PC-9 (cell line): ENCODE data around the gene PTGER1. TPM values are rescaled to one million over a fixed set of nuclear protein-coding genes. Genes with fewer than 3 reads are reported as not detected.

Source experiments
- BruUV-seq: library from RNA; stranded (reverse); fragments of 400-500 nt; replicated peaks from 2 replicates; lab custom pipeline; 2021; lab: Mats Ljungman, UMichigan
- CTCF ChIA-PET: fragments of 300-600 bp; sonication (Branson Sonifier 250); formaldehyde crosslinking; loops from one replicate; lab custom pipeline; 2022; ENCODE audit warnings: antibody characterized with exemption; lab: Charles Lee
- POLR2A ChIA-PET: fragments of 300-600 bp; sonication (Branson Sonifier 250); formaldehyde crosslinking; loops from one replicate; lab custom pipeline; 2022; ENCODE audit warnings: antibody characterized with exemption; ENCODE audit not compliant: unreplicated experiment; lab: Charles Lee
- DNase-seq, 2 experiments: peaks; one replicate each; pipeline versions ENCODE4 v3.0.0 to v3.0.0-alpha.2; 2015 to 2022; ENCODE audit warnings: mixed read lengths in 1 of 2
- H2AFZ ChIP-seq: fragments of 200-600 bp; sonication (generic); 2 replicates; pipeline ENCODE4 v1.8.1; 2017; ENCODE audit warnings: antibody characterized with exemption
- H3F3A ChIP-seq: fragments of 200-600 bp; sonication (generic); 2 replicates; pipeline ENCODE4 v1.8.1; 2017; ENCODE audit warnings: antibody characterized with exemption, mild to moderate bottlenecking, low read depth; ENCODE audit not compliant: insufficient read depth
- H3K27ac ChIP-seq: fragments of 200-600 bp; sonication (generic); 2 replicates; pipeline ENCODE4 v1.6.1; 2016; ENCODE audit warnings: mixed run types
- H3K27me3 ChIP-seq: fragments of 200-600 bp; sonication (generic); 2 replicates; pipeline ENCODE4 v1.6.1; 2016; ENCODE audit warnings: low read depth, mixed run types; ENCODE audit not compliant: insufficient read depth
- H3K36me3 ChIP-seq: fragments of 200-600 bp; sonication (generic); 2 replicates; pipeline ENCODE4 v1.6.1; 2016; ENCODE audit warnings: low read depth, mixed run types
- H3K4me1 ChIP-seq: fragments of 200-600 bp; sonication (generic); replicated peaks from 2 replicates; pipeline ENCODE4 v1.6.1; 2016; ENCODE audit warnings: mixed run types; ENCODE audit not compliant: insufficient read depth
- H3K4me2 ChIP-seq: fragments of 200-600 bp; sonication (generic); 2 replicates; pipeline ENCODE4 v1.6.1; 2017; ENCODE audit warnings: mixed run types
- H3K4me3 ChIP-seq: fragments of 200-600 bp; sonication (generic); 2 replicates; pipeline ENCODE4 v1.6.1; 2016; ENCODE audit warnings: mixed run types
- H3K79me2 ChIP-seq: fragments of 200-600 bp; sonication (generic); 2 replicates; pipeline ENCODE4 v1.6.1; 2017; ENCODE audit warnings: low read depth, mixed run types
- H3K9me2 ChIP-seq: fragments of 200-600 bp; sonication (generic); 2 replicates; pipeline ENCODE4 v1.8.1; 2017; ENCODE audit warnings: mild to moderate bottlenecking; ENCODE audit not compliant: insufficient read depth
- H3K9me3 ChIP-seq: fragments of 200-600 bp; sonication (generic); 2 replicates; pipeline ENCODE4 v1.8.1; 2016; ENCODE audit warnings: low read depth; ENCODE audit not compliant: insufficient read depth
- H4K20me1 ChIP-seq: fragments of 200-600 bp; sonication (generic); 2 replicates; pipeline ENCODE4 v1.8.1; 2017; ENCODE audit not compliant: insufficient read depth
- CTCF ChIP-seq: fragments of 200-600 bp; sonication (generic); conservative IDR thresholded peaks from 2 replicates; pipeline ENCODE4 v1.6.1; 2017; ENCODE audit warnings: mixed run types, antibody characterized with exemption, mild to moderate bottlenecking, moderate library complexity
- EZH2 ChIP-seq: fragments of 200-600 bp; sonication (generic); IDR thresholded peaks from 2 replicates; pipeline ENCODE4 v1.8.0; 2017; ENCODE audit warnings: antibody characterized with exemption, low read depth
- intact Hi-C: fragments of 100-400 bp; cut with micrococcal nuclease; formaldehyde crosslinking; loops from one replicate; pipeline ENCODE4 v1.10.0; 2022; ENCODE audit not compliant: unreplicated experiment
- total RNA-seq: library from RNA; stranded (reverse); gene quantifications from 2 replicates; pipeline ENCODE4 v1.2.3, GENCODE V29; 2021

The PTGER1 gene
- total RNA-seq, 1 experiment from 2014 or later: 1.4 TPM

- BruUV-seq: no TSS peak
- CTCF ChIA-PET: interaction anchor here (0.6 kb wide), 1 partner anchor 184 kb away, joined by 3 read pairs; no protein-coding TSS in a partner anchor
- H3K4me3 ChIP-seq: no peak overlapping the region
These were observed 46.2 kb downstream of the PTGER1 start for GRCh38 chr19:14428882-14429416.

GRCh38 chr19:14427461-14427860 is 47.7 kb downstream of the PTGER1 start:
- ChIA-PET CTCF (no interaction called here), POLR2A (no interaction called here)
- H3K27ac ChIP-seq: no peak overlapping the region
- no peaks in the 10 kb centered on the region; the same call in 1 of the 2 replicates for H3K27me3 ChIP-seq
- no peak for DNase-seq
- no TSS peak for BruUV-seq
- H2AFZ ChIP-seq: no peak overlapping the region
- H3K9me3 ChIP-seq: no peaks in the 10 kb centered on the region
- 0 out of 2 replicates have a peak, but pooled peaks cover 1% of the 10 kb centered on the region for H3K4me1 ChIP-seq
- H3K4me3 ChIP-seq: no peak overlapping the region
- H3K4me2 ChIP-seq: no peak overlapping the region
- no peaks in the 10 kb centered on the region for H3K79me2 ChIP-seq
- no peaks in the 10 kb centered on the region for H3K36me3 ChIP-seq
- intact Hi-C loops: no loop called here
- peaks cover 17% of the 10 kb centered on the region; the same call in 1 of the 2 replicates for H3F3A ChIP-seq
- H3K9me2 ChIP-seq: no peaks in the 10 kb centered on the region
- H4K20me1 ChIP-seq: no peaks in the 10 kb centered on the region
- TF ChIP-seq CTCF (no peak), EZH2 (no peak)

More at GRCh38 chr19:14428882-14429416, 46.2 kb downstream of the PTGER1 start:
- POLR2A ChIA-PET: no interaction called here
- peaks cover 24% of the 10 kb centered on the region; the same call in 1 of the 2 replicates for H3F3A ChIP-seq
- no peaks in the 10 kb centered on the region for H3K9me3 ChIP-seq
- H3K36me3 ChIP-seq: no peaks in the 10 kb centered on the region
- no peak for DNase-seq
- H3K9me2 ChIP-seq: no peaks in the 10 kb centered on the region
- H4K20me1 ChIP-seq: no peaks in the 10 kb centered on the region
- no peak overlapping the region for H3K4me2 ChIP-seq
- H3K4me1 ChIP-seq: peaks cover 6% of the 10 kb centered on the region
- no peaks in the 10 kb centered on the region; the same call in 1 of the 2 replicates for H3K27me3 ChIP-seq
- H2AFZ ChIP-seq: no peak overlapping the region
- no peak overlapping the region for H3K27ac ChIP-seq
- TF ChIP-seq CTCF: no peak
- no peak for TF ChIP-seq EZH2
- peaks cover 5% of the 10 kb centered on the region for H3K79me2 ChIP-seq
- intact Hi-C loops: no loop called here

- CTCF ChIA-PET: no interaction called here
- Histone ChIP-seq H3K4me3 (no peak overlapping the region), H3K27ac (no peak overlapping the region), H3F3A (peaks cover 8% of the 10 kb centered on the region; the same call in 1 of the 2 replicates), H2AFZ (no peak overlapping the region), H3K9me3 (no peaks in the 10 kb centered on the region), H3K9me2 (no peaks in the 10 kb centered on the region), H3K4me1 (no peaks in the 10 kb centered on the region), H3K36me3 (no peaks in the 10 kb centered on the region), H3K79me2 (no peaks in the 10 kb centered on the region), H3K4me2 (no peak overlapping the region), H3K27me3 (no peaks in the 10 kb centered on the region), H4K20me1 (no peaks in the 10 kb centered on the region)
- BruUV-seq: no TSS peak
- no peak for DNase-seq
- intact Hi-C loops: no loop called here
- TF ChIP-seq EZH2 (no peak), CTCF (no peak)
- POLR2A ChIA-PET: no interaction called here
These were observed 49.4 kb downstream of the PTGER1 start for GRCh38 chr19:14425696-14426138.

Other genes starting within 250 kb of the PTGER1 start
- 61.1 and 68.2 TPM in 2 replicates for gene ADGRE5, start 93.9 kb downstream of the PTGER1 start, total RNA-seq
- gene DDX39A, start 56.0 kb downstream of the PTGER1 start, total RNA-seq: 66.5 and 67.4 TPM in 2 replicates
- gene PKN1, start 42.0 kb downstream of the PTGER1 start, total RNA-seq: 257 and 417 TPM in 2 replicates
- 205 and 259 TPM in 2 replicates for gene GIPC1, start 20.8 kb upstream of the PTGER1 start, total RNA-seq
- 159 and 199 TPM in 2 replicates for gene DNAJB1, start 43.0 kb upstream of the PTGER1 start, total RNA-seq
- gene TECR, start 54.2 kb upstream of the PTGER1 start, total RNA-seq: 212 and 294 TPM in 2 replicates
- gene NDUFB7, start 96.7 kb upstream of the PTGER1 start, total RNA-seq: 192 and 248 TPM in 2 replicates
- not detected in 2 replicates for gene CLEC17A, start 107.7 kb upstream of the PTGER1 start, total RNA-seq
- not detected in 2 replicates for gene ADGRE3, start 199.5 kb upstream of the PTGER1 start, total RNA-seq
- 10.1 and 10.5 TPM in 2 replicates for gene ZNF333, start 214.7 kb upstream of the PTGER1 start, total RNA-seq